LNCaP clone FGC (cell line): ENCODE measurements around the gene BST2.
"Not testable (repeated sequence)": the region's sequence is repeated elsewhere in the genome, so short reads cannot be mapped to it uniquely, and the experiment has no call there.

ENCODE experiments used
- DNase-seq: peaks from one replicate; pipeline ENCODE4 v3.0.0-alpha.2; 2011; ENCODE audit warnings: low read depth
- H3K4me3 ChIP-seq: 2 replicates; pipeline ENCODE4 v1.5.1; 2011; ENCODE audit warnings: mild to moderate bottlenecking, low read depth, low read length, control low read depth
- TF ChIP-seq, protein P1 (sequence below): IDR thresholded peaks from 2 replicates; pipeline ENCODE4 v1.5.1; 2012; ENCODE audit warnings: mild to moderate bottlenecking; ENCODE audit not compliant: control insufficient read depth, insufficient read depth; ENCODE audit errors: extremely low read depth

BST2 gene

GRCh38 chr19:17370026-17370587, 35.3 kb downstream of the BST2 start:
- TF ChIP-seq, protein P1, sequence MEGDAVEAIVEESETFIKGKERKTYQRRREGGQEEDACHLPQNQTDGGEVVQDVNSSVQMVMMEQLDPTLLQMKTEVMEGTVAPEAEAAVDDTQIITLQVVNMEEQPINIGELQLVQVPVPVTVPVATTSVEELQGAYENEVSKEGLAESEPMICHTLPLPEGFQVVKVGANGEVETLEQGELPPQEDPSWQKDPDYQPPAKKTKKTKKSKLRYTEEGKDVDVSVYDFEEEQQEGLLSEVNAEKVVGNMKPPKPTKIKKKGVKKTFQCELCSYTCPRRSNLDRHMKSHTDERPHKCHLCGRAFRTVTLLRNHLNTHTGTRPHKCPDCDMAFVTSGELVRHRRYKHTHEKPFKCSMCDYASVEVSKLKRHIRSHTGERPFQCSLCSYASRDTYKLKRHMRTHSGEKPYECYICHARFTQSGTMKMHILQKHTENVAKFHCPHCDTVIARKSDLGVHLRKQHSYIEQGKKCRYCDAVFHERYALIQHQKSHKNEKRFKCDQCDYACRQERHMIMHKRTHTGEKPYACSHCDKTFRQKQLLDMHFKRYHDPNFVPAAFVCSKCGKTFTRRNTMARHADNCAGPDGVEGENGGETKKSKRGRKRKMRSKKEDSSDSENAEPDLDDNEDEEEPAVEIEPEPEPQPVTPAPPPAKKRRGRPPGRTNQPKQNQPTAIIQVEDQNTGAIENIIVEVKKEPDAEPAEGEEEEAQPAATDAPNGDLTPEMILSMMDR, result no peak
- H3K4me3 ChIP-seq, result no peak overlapping the region
- DNase-seq, result no peak

- no peak for DNase-seq
- TF ChIP-seq, protein P1, result no peak
- H3K4me3 ChIP-seq, result no peak overlapping the region
Observed at GRCh38 chr19:17365361-17365760, 40.1 kb downstream of the BST2 start.

DNA sequence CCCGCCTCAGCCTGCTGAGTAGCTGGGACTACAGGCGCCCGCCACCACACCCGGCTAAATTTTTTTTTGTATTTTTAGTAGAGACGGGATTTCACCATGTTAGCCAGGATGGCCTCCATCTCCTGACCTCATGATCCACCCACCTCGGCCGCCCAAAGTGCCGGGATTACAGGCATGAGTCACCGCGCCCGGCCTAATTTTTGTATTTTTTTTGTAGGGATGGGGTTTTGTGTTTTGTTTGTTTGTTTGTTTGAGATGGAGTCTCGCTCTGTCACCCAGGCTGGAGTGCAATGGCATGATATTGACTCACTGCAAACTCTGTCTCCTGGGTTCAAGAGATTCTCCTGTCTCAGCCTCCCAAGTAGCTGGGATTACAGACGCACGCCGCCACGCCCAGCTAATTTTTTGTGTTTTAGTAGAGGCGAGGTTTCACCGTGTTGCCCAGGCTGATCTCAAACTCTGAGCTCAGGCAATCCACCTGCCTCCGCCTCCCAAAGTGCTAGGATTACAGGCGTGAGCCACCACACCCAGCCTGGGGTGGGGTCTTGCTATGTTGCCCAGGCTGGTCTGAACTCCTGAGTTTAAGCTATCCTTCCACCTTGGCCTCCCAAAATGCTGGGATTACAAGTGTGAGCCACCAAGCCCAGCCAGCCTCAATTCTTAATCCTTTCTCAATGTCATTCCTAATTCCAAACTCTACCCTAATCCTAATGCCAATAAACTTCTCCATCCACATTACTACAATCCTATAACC, 41.4 kb downstream of the BST2 start:
- not testable (repeated sequence) for H3K4me3 ChIP-seq, DNase-seq

GRCh38 chr19:17359905-17360800, 45.3 kb downstream of the BST2 start:
- H3K4me3 ChIP-seq, result no peak overlapping the region
- no peak for DNase-seq
- TF ChIP-seq, protein P1, result no peak

DNA sequence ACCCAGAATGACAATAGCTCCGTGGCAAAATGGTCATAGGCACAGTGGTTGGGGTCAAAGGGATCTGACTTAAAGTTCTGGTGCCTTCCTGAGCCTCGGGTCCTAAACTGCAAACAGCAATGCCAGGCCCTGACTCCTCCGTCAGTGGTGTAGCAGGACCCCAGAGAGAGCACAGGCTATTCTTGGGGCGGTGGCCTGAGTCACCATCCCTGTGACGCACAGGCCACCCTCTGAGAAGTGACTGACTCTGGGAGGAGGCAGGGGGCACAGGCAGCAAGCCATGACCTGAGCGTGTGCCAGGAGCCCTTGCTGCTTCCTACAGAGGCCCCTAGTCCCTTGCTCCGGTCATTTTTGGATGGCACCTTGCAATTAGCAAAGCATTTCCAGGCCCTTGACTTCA, 47.0 kb downstream of the BST2 start:
- H3K4me3 ChIP-seq, result no peak overlapping the region
- DNase-seq, result no peak
- TF ChIP-seq, protein P1, result no peak

- TF ChIP-seq, protein P1, result no peak
- no peak for DNase-seq
- no peak overlapping the region for H3K4me3 ChIP-seq
Observed at GRCh38 chr19:17357724-17358123, 47.7 kb downstream of the BST2 start.

DNA sequence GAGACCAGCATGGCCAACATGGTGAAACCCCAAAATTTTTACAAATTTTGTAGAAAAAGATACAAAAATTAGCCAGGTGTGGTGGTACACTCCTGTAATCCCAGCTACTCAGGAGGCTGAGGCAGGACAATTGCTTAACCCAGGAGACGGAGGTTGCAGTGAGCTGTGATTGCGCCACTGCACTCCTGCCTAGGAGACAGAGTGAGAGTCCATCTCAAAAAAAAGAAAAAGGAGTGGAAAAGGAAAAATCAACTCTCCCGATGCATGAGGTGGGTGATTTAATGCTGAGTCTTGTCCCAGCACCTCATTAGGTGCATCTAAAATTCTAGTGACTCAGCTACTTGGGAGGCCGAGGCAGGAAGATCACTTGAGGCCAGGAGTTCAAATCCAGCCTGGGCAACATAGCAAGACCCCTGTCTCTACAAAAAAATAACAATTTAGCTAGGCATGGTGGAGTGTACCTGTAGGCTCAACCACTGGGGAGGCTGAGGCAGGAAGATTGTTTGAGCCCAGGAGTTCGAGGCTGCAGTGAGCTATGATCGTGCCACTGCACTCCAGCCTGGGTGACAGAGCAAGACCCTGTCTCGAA, 48.3 kb downstream of the BST2 start:
- TF ChIP-seq, protein P1, result no peak
- H3K4me3 ChIP-seq, result no peak overlapping the region
- DNase-seq, result no peak
